Activated CD4-positive, alpha-beta T cell treated with anti-CD3 and anti-CD28 coated beads, Interleukin-2, amount 10 ng/mL, durations not matched to agents 7 days and 5 days (primary cell): ENCODE data around the gene C18orf32. TPM values are rescaled to one million over a fixed set of nuclear protein-coding genes. Genes with fewer than 3 reads are reported as not detected.
A peak's percentile ranks its signal among the peaks of the same experiment; 100 is the strongest.
"Not testable (repeated sequence)": the region's sequence is repeated elsewhere in the genome, so short reads cannot be mapped to it uniquely, and the experiment has no call there.

Experiments
- CTCF ChIA-PET: fragments of 350-600 bp; sonication (Branson Sonifier 250); formaldehyde crosslinking; loops from one replicate; lab custom pipeline; 2021; ENCODE audit warnings: antibody characterized with exemption; lab: Charles Lee
- POLR2A ChIA-PET: fragments of 350-600 bp; sonication (Branson Sonifier 250); formaldehyde crosslinking; loops from one replicate; lab custom pipeline; 2021; ENCODE audit warnings: antibody characterized with exemption; lab: Charles Lee
- DNase-seq: peaks from one replicate; pipeline ENCODE4 v3.0.0-alpha.2; 2020
- H3K27ac Mint-ChIP-seq: one replicate; pipeline ENCODE4 v1.8.0; 2021; ENCODE audit warnings: mild to moderate bottlenecking, moderate library complexity, mixed read lengths
- H3K27me3 Mint-ChIP-seq: one replicate; pipeline ENCODE4 v1.8.0; 2021; ENCODE audit warnings: mixed read lengths
- H3K36me3 Mint-ChIP-seq: one replicate; pipeline ENCODE4 v1.8.0; 2021; ENCODE audit warnings: low read depth, mixed read lengths
- H3K4me1 Mint-ChIP-seq: one replicate; pipeline ENCODE4 v1.8.0; 2021; ENCODE audit warnings: mixed read lengths
- H3K4me3 Mint-ChIP-seq: one replicate; pipeline ENCODE4 v1.8.0; 2021; ENCODE audit warnings: mild to moderate bottlenecking, moderate library complexity, mixed read lengths
- H3K9me3 Mint-ChIP-seq: one replicate; pipeline ENCODE4 v1.8.0; 2021; ENCODE audit warnings: mixed read lengths
- total RNA-seq, 2 experiments: library from RNA; stranded (reverse); gene quantifications; one replicate each; pipeline ENCODE4 v1.2.3, GENCODE V29; 2021

The C18orf32 gene
- total RNA-seq, result 10 to 100 TPM; 27.3 to 34.7 TPM

DNA sequence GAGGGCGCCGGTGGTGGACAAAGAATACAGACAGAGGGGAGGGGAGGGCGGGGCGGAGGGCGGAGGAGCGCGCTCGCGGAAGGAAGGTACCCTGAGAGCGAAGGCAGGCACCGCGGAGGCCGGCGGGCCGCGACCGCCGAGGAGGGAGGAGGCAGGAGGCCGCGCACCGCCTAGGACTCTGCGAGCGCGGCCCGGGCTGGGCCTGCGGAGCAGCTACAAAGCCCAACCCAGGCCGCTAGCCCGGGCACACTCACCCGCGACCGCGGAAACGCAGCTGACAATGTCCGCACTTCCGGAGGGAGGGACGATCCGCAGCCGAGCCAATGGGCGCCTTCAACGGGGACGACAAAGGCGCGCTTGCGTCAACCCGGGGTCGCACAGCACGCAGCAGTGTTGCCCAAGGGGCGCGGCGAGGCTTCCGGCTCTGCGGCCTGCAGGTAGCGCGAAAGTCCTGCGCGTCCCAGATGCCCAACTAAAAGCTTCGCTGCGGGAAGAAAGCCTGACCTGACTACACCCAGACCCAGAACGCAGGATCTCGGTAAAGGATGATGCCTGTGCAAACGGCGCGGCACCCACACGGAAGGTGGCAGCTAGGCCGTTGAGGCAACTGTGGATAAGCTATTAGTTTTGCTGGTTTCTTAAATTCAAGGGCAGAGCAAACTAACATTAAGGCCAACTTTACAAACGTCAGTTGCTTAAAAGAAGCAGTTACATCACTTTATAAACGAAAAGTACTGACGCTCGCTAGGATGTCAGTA lies at the start of gene C18orf32:
TSS of gene C18orf32 (minus strand) at position 282 of the 758 bp plus-strand sequence. CDS start 3,486 bp downstream, outside the sequence.
- peak; percentile 95 for DNase-seq
- no peaks in the 10 kb centered on the region for H3K27me3 Mint-ChIP-seq
- H3K27ac Mint-ChIP-seq, result peak within 1 kb of the TSS; percentile 96
- H3K9me3 Mint-ChIP-seq, result no peaks in the 10 kb centered on the region
- H3K36me3 Mint-ChIP-seq, result peaks cover 70% of the 10 kb centered on the region
- peaks cover 64% of the 10 kb centered on the region for H3K4me1 Mint-ChIP-seq
- CTCF ChIA-PET, result interaction anchor here (1.1 to 2.0 kb wide), 4 partner anchors 9 to 17 kb away, joined by 4 to 8 read pairs (median 6); no protein-coding TSS in a partner anchor
- peak within 1 kb of the TSS; percentile 94 for H3K4me3 Mint-ChIP-seq
- POLR2A ChIA-PET, result interaction anchor here (0.6 to 0.8 kb wide), 2 partner anchors 22 to 301 kb away, joined by 3 to 4 read pairs; no protein-coding TSS in a partner anchor

DNA sequence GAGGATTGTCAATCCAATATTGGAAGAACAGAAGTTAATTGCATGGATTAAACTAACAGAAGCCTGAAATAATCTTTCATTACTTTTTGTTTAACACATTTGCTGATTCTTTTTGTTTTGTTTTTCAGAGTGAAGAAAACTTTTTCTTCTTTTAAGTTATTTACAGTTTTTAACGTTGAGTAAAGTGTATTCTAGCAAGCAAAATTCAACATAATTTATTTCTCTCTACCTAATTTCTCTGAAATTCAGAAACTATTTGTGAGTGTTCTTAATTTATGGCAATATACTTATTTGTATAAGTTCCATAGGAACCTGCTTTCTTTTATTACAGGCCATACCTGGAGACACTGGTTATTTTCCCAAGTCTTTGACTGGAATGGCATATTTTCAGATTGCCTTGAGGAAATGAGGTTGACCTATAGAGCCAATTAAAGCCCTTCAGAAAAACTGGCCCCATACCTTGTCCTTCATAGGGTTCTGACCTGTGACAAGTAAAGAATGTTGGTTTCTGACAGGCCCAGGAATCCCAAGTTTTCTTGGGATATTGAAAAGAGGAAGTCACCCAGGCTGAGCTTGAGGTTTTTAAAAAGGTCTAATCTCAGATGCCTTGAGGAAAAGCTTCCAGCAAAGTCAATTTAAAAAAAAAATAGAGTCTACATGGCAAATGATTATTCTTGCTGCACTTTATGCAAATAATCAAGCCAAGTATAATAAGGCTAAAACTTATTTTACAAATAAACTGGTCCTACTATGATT lies 48.0 kb upstream of the C18orf32 start:
- POLR2A ChIA-PET, result no interaction called here
- Mint-ChIP-seq H3K36me3 (no peaks in the 10 kb centered on the region), H3K27me3 (peaks cover 18% of the 10 kb centered on the region), H3K27ac (no peak overlapping the region), H3K9me3 (peaks cover 6% of the 10 kb centered on the region), H3K4me1 (no peaks in the 10 kb centered on the region), H3K4me3 (no peak overlapping the region)
- CTCF ChIA-PET, result no interaction called here
- no peak for DNase-seq

GRCh38 chr18:49531678-49532153 lies 44.7 kb upstream of the C18orf32 start:
- no peak for DNase-seq
- ChIA-PET POLR2A (no interaction called here), CTCF (interaction anchor here (0.7 kb wide), 1 partner anchor 439 kb away, joined by 3 read pairs; no protein-coding TSS in a partner anchor)
- Mint-ChIP-seq H3K4me1 (no peaks in the 10 kb centered on the region), H3K27ac (no peak overlapping the region), H3K27me3 (peaks cover 25% of the 10 kb centered on the region), H3K4me3 (no peak overlapping the region), H3K9me3 (peaks cover 6% of the 10 kb centered on the region), H3K36me3 (no peaks in the 10 kb centered on the region)

DNA sequence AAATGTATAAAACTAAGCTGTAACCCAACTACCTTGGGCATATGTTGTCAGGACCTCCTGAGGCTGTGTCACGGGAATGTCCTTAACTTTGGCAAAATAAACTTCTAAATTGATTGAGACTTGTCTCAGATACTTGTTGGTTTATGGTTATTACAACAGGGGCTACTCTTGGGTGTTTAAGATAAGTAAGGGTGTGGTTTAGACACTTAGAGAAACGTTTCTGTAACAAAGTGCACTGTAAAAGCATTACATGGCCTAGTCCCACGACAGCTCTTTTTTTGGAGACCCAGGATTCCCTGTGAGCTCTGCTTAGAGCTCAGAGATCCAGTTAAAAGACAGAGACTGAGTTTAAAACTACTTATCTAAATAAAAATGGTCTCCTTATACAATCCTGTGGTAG lies 42.6 kb upstream of the C18orf32 start:
- Mint-ChIP-seq H3K9me3 (peaks cover 1% of the 10 kb centered on the region), H3K36me3 (no peaks in the 10 kb centered on the region), H3K4me1 (no peaks in the 10 kb centered on the region), H3K27me3 (peaks cover 12% of the 10 kb centered on the region), H3K27ac (no peak overlapping the region), H3K4me3 (no peak overlapping the region)
- DNase-seq, result no peak
- ChIA-PET POLR2A (no interaction called here), CTCF (interaction anchor here (0.6 kb wide), 1 partner anchor 236 kb away, joined by 3 read pairs; no protein-coding TSS in a partner anchor)

DNA sequence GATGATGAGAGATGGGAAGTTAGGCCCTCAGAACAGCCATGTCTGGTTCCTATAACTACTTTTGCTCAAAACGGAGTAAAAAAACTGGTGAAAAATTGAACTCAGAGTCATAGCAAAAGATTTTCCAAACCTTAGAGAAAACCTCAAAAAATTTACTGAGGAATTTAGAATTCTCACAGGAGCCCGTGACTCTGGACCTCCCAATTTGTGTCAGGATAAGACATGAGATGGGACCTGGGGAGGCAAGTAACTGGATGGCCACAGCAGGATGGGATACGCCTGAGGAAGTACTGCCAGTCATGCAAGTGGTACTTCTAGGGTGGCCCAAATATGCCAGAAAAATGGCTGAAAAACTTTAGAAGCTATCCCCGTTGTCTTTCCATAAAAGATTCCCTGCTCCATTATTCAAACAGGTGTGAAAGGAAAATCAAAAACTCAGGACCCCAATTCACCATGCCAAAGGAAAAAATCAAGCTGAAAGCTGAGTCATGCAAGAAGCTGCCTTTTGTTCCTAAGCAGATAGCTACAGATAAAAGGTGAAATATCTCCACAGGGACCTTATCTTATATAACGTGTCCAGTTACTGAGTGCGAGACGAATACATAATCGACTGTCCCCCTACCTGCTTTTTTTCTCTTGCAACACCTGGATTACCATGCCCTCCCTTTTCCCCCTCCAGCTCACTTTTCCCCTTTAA lies 40.7 kb upstream of the C18orf32 start:
- Mint-ChIP-seq H3K36me3 (no peaks in the 10 kb centered on the region), H3K27me3 (peaks cover 8% of the 10 kb centered on the region), H3K4me3 (no peak overlapping the region), H3K4me1 (no peaks in the 10 kb centered on the region), H3K27ac (no peak overlapping the region), H3K9me3 (no peaks in the 10 kb centered on the region)
- no peak for DNase-seq
- ChIA-PET CTCF (no interaction called here), POLR2A (no interaction called here)

DNA sequence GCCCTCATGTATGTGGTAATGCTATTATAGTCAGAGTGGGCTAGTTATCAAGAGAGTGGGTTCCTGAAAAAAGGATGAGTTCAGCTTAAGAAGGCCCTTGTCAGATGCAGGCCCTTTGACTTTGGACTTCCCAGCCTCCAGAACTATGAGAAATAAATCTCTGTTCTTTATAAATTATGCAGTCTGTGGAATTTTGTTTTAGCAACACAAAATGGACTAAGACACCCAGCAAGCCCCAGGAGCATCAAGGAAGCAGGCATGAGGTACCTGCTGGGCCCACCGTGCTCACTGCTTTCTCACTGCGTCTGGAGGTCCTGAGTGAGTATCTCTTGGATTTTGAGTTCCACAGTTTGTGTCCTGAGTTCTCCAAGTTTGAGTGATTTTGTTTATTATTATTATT lies 38.9 kb upstream of the C18orf32 start:
- peaks cover 8% of the 10 kb centered on the region for H3K27me3 Mint-ChIP-seq
- POLR2A ChIA-PET, result no interaction called here
- CTCF ChIA-PET, result no interaction called here
- H3K27ac Mint-ChIP-seq, result no peak overlapping the region
- DNase-seq, result no peak
- no peaks in the 10 kb centered on the region for H3K4me1 Mint-ChIP-seq
- H3K4me3 Mint-ChIP-seq, result no peak overlapping the region
- H3K36me3 Mint-ChIP-seq, result no peaks in the 10 kb centered on the region
- H3K9me3 Mint-ChIP-seq, result no peaks in the 10 kb centered on the region

DNA sequence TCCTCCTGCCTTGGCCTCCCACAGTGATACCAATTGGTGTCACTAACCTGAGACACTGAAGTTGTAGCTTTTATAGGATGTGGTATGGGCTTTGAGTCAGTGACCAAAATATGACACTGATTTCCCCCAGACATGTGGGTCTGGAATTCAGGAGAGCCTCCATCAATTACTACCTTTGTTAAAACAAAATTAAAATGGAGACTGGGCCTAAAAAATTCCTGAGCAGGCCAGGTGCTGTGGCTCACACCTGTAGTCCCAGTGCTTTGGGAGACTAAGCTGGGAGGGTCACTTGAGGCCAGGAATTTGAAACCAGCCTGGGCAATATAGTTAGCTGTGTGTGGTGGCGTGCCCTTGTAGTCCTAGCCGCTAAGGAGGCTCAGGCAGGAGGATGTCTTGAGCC lies 37.9 kb upstream of the C18orf32 start:
- POLR2A ChIA-PET, result no interaction called here
- H3K27me3 Mint-ChIP-seq, result peaks cover 8% of the 10 kb centered on the region
- CTCF ChIA-PET, result interaction anchor here (1.0 kb wide), 2 partner anchors 27 to 334 kb away, joined by 3 to 7 read pairs; no protein-coding TSS in a partner anchor
- DNase-seq, result no peak
- H3K4me3 Mint-ChIP-seq, result no peak overlapping the region
- no peaks in the 10 kb centered on the region for H3K36me3 Mint-ChIP-seq
- H3K27ac Mint-ChIP-seq, result no peak overlapping the region
- no peaks in the 10 kb centered on the region for H3K9me3 Mint-ChIP-seq
- no peaks in the 10 kb centered on the region for H3K4me1 Mint-ChIP-seq

GRCh38 chr18:49524349-49524748 lies 37.3 kb upstream of the C18orf32 start:
- ChIA-PET POLR2A (no interaction called here), CTCF (interaction anchor here (0.6 to 1.0 kb wide), 3 partner anchors 26 to 334 kb away, joined by 3 to 7 read pairs (median 4); no protein-coding TSS in a partner anchor)
- H3K27me3 Mint-ChIP-seq, result peaks cover 8% of the 10 kb centered on the region
- H3K4me1 Mint-ChIP-seq, result no peaks in the 10 kb centered on the region
- H3K9me3 Mint-ChIP-seq, result no peaks in the 10 kb centered on the region
- H3K27ac Mint-ChIP-seq, result no peak overlapping the region
- DNase-seq, result no peak
- no peaks in the 10 kb centered on the region for H3K36me3 Mint-ChIP-seq
- H3K4me3 Mint-ChIP-seq, result no peak overlapping the region

DNA sequence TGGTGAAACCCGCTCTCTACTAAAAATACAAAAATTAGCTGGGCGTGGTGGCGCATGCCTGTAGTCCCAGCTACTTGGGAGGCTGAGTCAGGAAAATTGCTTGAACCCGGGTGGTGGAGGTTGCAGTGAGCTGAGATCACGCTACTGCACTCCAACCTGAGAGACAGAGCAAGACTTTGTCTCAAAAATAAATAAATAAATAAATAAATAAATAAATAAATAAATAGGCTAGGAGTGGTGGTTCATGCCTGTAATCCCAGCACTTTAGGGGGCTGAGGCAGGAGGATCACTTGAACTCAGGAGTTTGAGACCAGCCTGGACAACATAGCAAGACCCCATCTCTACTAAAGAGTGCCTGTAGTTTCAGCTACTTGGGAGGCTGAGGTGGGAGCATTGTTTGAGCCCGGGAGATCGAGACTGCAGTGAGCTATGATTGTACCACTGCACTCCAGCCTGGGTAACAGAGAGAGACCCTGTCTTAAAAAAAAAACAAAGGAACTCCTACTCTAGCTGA lies 36.6 kb upstream of the C18orf32 start:
- H3K4me1 Mint-ChIP-seq, H3K4me3 Mint-ChIP-seq, H3K9me3 Mint-ChIP-seq, H3K36me3 Mint-ChIP-seq, H3K27ac Mint-ChIP-seq, DNase-seq, H3K27me3 Mint-ChIP-seq, POLR2A ChIA-PET: not testable (repeated sequence)
- CTCF ChIA-PET, result interaction anchor here (0.6 to 1.0 kb wide), 2 partner anchors 26 to 119 kb away, joined by 4 to 7 read pairs; no protein-coding TSS in a partner anchor

GRCh38 chr18:49521216-49521835 lies 34.3 kb upstream of the C18orf32 start:
- Mint-ChIP-seq H3K27ac (no peak overlapping the region), H3K4me3 (no peak overlapping the region), H3K4me1 (no peaks in the 10 kb centered on the region), H3K36me3 (no peaks in the 10 kb centered on the region), H3K9me3 (no peaks in the 10 kb centered on the region), H3K27me3 (no peaks in the 10 kb centered on the region)
- ChIA-PET POLR2A (no interaction called here), CTCF (no interaction called here)
- no peak for DNase-seq

GRCh38 chr18:49520661-49521145 lies 33.7 kb upstream of the C18orf32 start:
- ChIA-PET POLR2A (no interaction called here), CTCF (interaction anchor here (1.4 kb wide), 1 partner anchor 10 kb away, joined by 3 read pairs; no protein-coding TSS in a partner anchor)
- Mint-ChIP-seq H3K4me1 (no peaks in the 10 kb centered on the region), H3K27ac (no peak overlapping the region), H3K36me3 (no peaks in the 10 kb centered on the region), H3K9me3 (no peaks in the 10 kb centered on the region), H3K27me3 (no peaks in the 10 kb centered on the region), H3K4me3 (no peak overlapping the region)
- DNase-seq, result no peak
